Measurements from ENCODE around the gene C10orf53.
"Not testable (repeated sequence)": the region's sequence is repeated elsewhere in the genome, so short reads cannot be mapped to it uniquely, and the experiment has no call there.

Gene C10orf53

GRCh38 chr10:49652421-49653272 is 26.8 kb upstream of the C10orf53 start:
- DNase-seq (ENCODE audit: low read depth in 3 of 3), result no peak

GRCh38 chr10:49653273-49653929 is 26.1 kb upstream of the C10orf53 start:
- DNase-seq (ENCODE audit: low read depth in 3 of 3), result no peak

- DNase-seq (ENCODE audit: low read depth in 3 of 3), result no peak
Observed at GRCh38 chr10:49654036-49654693, 25.3 kb upstream of the C10orf53 start.

GRCh38 chr10:49655099-49655498 is 24.4 kb upstream of the C10orf53 start:
- DNase-seq (ENCODE audit: low read depth in 3 of 3), result no peak

GRCh38 chr10:49656845-49657493 is 22.5 kb upstream of the C10orf53 start:
- no peak for DNase-seq (ENCODE audit: low read depth in 3 of 3)

- DNase-seq (ENCODE audit: low read depth in 3 of 3), result no peak
Observed at GRCh38 chr10:49657606-49658005, 21.8 kb upstream of the C10orf53 start.

GRCh38 chr10:49661140-49661856 is 18.2 kb upstream of the C10orf53 start:
- DNase-seq (ENCODE audit: low read depth in 3 of 3), result no peak

GRCh38 chr10:49662169-49662830 is 17.2 kb upstream of the C10orf53 start:
- no peak for DNase-seq (ENCODE audit: low read depth in 3 of 3)

GRCh38 chr10:49663596-49663995 is 15.9 kb upstream of the C10orf53 start:
- DNase-seq (ENCODE audit: low read depth in 3 of 3), result no peak

- no peak for DNase-seq (ENCODE audit: low read depth in 3 of 3)
Observed at GRCh38 chr10:49664006-49664841, 15.2 kb upstream of the C10orf53 start.

GRCh38 chr10:49664842-49665355 is 14.6 kb upstream of the C10orf53 start:
- DNase-seq (ENCODE audit: low read depth in 3 of 3), result no peak

GRCh38 chr10:49666054-49666615 is 13.3 kb upstream of the C10orf53 start:
- DNase-seq (ENCODE audit: low read depth in 3 of 3), result no peak

GRCh38 chr10:49666685-49667084 is 12.8 kb upstream of the C10orf53 start:
- DNase-seq (ENCODE audit: low read depth in 3 of 3), result no peak

GRCh38 chr10:49667991-49668390 is 11.5 kb upstream of the C10orf53 start:
- no peak for DNase-seq (ENCODE audit: low read depth in 3 of 3)

GRCh38 chr10:49668684-49669083 is 10.8 kb upstream of the C10orf53 start:
- DNase-seq (ENCODE audit: low read depth in 3 of 3), result no peak

GRCh38 chr10:49678827-49679479 is 498 bp upstream of the C10orf53 start:
- no peak for DNase-seq (ENCODE audit: low read depth in 3 of 3)

GRCh38 chr10:49682449-49682848 is 3.0 kb downstream of the C10orf53 start:
- not testable (repeated sequence) for DNase-seq (ENCODE audit: low read depth in 3 of 3)

GRCh38 chr10:49682879-49683278 is 3.4 kb downstream of the C10orf53 start:
- no peak for DNase-seq (ENCODE audit: low read depth in 3 of 3)

- no peak for DNase-seq (ENCODE audit: low read depth in 3 of 3)
Observed at GRCh38 chr10:49686651-49687050, 7.2 kb downstream of the C10orf53 start.

All from stimulated activated CD4-positive, alpha-beta T cell treated with anti-CD3 and anti-CD28 coated beads, TNF-alpha, amount 100 ng/mL, for 48 hours (primary cell).